IMR-90 (cell line): Measurements from ENCODE around the gene OR5P2. TPM values are rescaled to one million over a fixed set of nuclear protein-coding genes. Genes with fewer than 3 reads are reported as not detected.

ENCODE experiments used
- ATAC-seq: fragments of 200-7000 bp; cut with Tn5 transposase; 2 replicates; pipeline ENCODE4 v1.9.1; 2020; ENCODE audit warnings: low read depth, mild to moderate bottlenecking, moderate library complexity
- BruUV-seq: library from RNA; stranded (reverse); fragments of 400-500 nt; replicated peaks from 2 replicates; lab custom pipeline; 2021; lab: Mats Ljungman, UMichigan
- CTCF ChIA-PET: fragments of 300-600 bp; formaldehyde crosslinking; extraction: SDS; loops from one replicate; lab custom pipeline; 2021; ENCODE audit warnings: antibody characterized with exemption; lab: Yijun Ruan, JAX
- POLR2A ChIA-PET: fragments of 300-600 bp; sonication (Branson Sonifier 250); formaldehyde crosslinking; loops from one replicate; lab custom pipeline; 2022; ENCODE audit warnings: antibody characterized with exemption; ENCODE audit not compliant: unreplicated experiment; lab: Charles Lee
- DNase-seq: peaks from one replicate; pipeline ENCODE4 v3.0.0; 2013
- H2AFZ ChIP-seq: replicated peaks from 2 replicates; pipeline ENCODE3; 2013; ENCODE audit warnings: low read length, mild to moderate bottlenecking; ENCODE audit not compliant: poor library complexity
- H2AK5ac ChIP-seq: 2 replicates; pipeline ENCODE4 v1.6.1; 2013; ENCODE audit warnings: low read depth, low read length, inconsistent platforms
- H2AK9ac ChIP-seq: replicated peaks from 2 replicates; pipeline ENCODE3; 2013; ENCODE audit warnings: mild to moderate bottlenecking, low read depth, low read length, moderate library complexity; ENCODE audit not compliant: poor library complexity
- H2BK120ac ChIP-seq: 2 replicates; pipeline ENCODE4 v1.6.1; 2013; ENCODE audit warnings: low read depth, low read length, inconsistent platforms
- H2BK15ac ChIP-seq: 3 replicates; pipeline ENCODE4 v1.6.1; 2013; ENCODE audit warnings: low read depth, low read length, inconsistent platforms
- H2BK20ac ChIP-seq: 2 replicates; pipeline ENCODE4 v1.6.1; 2013; ENCODE audit warnings: low read depth, mild to moderate bottlenecking, inconsistent platforms, low read length, moderate library complexity
- H2BK5ac ChIP-seq: 2 replicates; pipeline ENCODE4 v1.6.1; 2013; ENCODE audit warnings: mild to moderate bottlenecking, low read depth, low read length, inconsistent platforms; ENCODE audit not compliant: poor library complexity, severe bottlenecking
- H3K14ac ChIP-seq: replicated peaks from 2 replicates; pipeline ENCODE4 v1.6.1; 2013; ENCODE audit warnings: low read depth, low read length, inconsistent platforms
- H3K18ac ChIP-seq: 2 replicates; pipeline ENCODE4 v1.6.1; 2013; ENCODE audit warnings: low read depth, low read length, control low read depth
- H3K23ac ChIP-seq: 2 replicates; pipeline ENCODE4 v1.6.1; 2013; ENCODE audit warnings: low read depth, low read length, inconsistent platforms
- H3K27ac ChIP-seq: 2 replicates; pipeline ENCODE4 v1.5.1; 2013; ENCODE audit warnings: mild to moderate bottlenecking, control low read depth, low read length; ENCODE audit not compliant: insufficient read depth
- H3K27me3 ChIP-seq: 2 replicates; pipeline ENCODE4 v1.6.1; 2013; ENCODE audit warnings: low read length; ENCODE audit not compliant: control insufficient read depth, insufficient read depth
- H3K36me3 ChIP-seq: 2 replicates; pipeline ENCODE4 v1.6.1; 2013; ENCODE audit warnings: low read length, mixed read lengths; ENCODE audit not compliant: control insufficient read depth, insufficient read depth
- H3K4ac ChIP-seq: 2 replicates; pipeline ENCODE4 v1.6.1; 2013; ENCODE audit warnings: low read depth, low read length, inconsistent platforms
- H3K4me1 ChIP-seq: 2 replicates; pipeline ENCODE4 v1.6.1; 2013; ENCODE audit warnings: low read length, mixed read lengths; ENCODE audit not compliant: control insufficient read depth, insufficient read depth
- H3K4me2 ChIP-seq: 2 replicates; pipeline ENCODE4 v1.6.1; 2013; ENCODE audit warnings: low read depth, mild to moderate bottlenecking, control low read depth, low read length, moderate library complexity
- H3K4me3 ChIP-seq: 2 replicates; pipeline ENCODE4 v1.5.1; 2013; ENCODE audit warnings: low read depth, mild to moderate bottlenecking, control low read depth, low read length, moderate library complexity; ENCODE audit not compliant: insufficient read depth
- H3K56ac ChIP-seq: 2 replicates; pipeline ENCODE4 v1.6.1; 2013; ENCODE audit warnings: low read length, inconsistent platforms; ENCODE audit not compliant: insufficient read depth; ENCODE audit errors: extremely low read depth
- H3K79me1 ChIP-seq, 2 experiments: 2 replicates each; pipeline ENCODE4 v1.6.1; 2013; ENCODE audit warnings: low read length in 2 of 2, inconsistent platforms in 1 of 2, low read depth in 1 of 2
- H3K9ac ChIP-seq: 2 replicates; pipeline ENCODE4 v1.6.1; 2013; ENCODE audit warnings: low read depth, low read length, control low read depth
- H3K9me1 ChIP-seq: 2 replicates; pipeline ENCODE4 v1.6.1; 2013; ENCODE audit warnings: low read length, inconsistent platforms; ENCODE audit not compliant: insufficient read depth
- H3K9me3 ChIP-seq: 2 replicates; pipeline ENCODE4 v1.6.1; 2013; ENCODE audit warnings: low read length; ENCODE audit not compliant: control insufficient read depth, insufficient read depth
- H4K20me1 ChIP-seq: 2 replicates; pipeline ENCODE4 v1.6.1; 2013; ENCODE audit warnings: low read length, inconsistent platforms; ENCODE audit not compliant: insufficient read depth
- H4K5ac ChIP-seq: 2 replicates; pipeline ENCODE4 v1.6.1; 2013; ENCODE audit warnings: mild to moderate bottlenecking, low read depth, low read length, control low read depth
- H4K8ac ChIP-seq, 2 experiments: 2 replicates each; pipeline ENCODE4 v1.6.1; 2013; ENCODE audit warnings: low read depth in 2 of 2, low read length in 2 of 2, control low read depth in 1 of 2, inconsistent platforms in 1 of 2
- H4K91ac ChIP-seq: 2 replicates; pipeline ENCODE4 v1.6.1; 2013; ENCODE audit warnings: low read depth, low read length, inconsistent platforms; ENCODE audit not compliant: insufficient read depth
- CEBPB ChIP-seq: IDR thresholded peaks from 2 replicates; pipeline ENCODE4 v1.6.1; 2012; ENCODE audit warnings: low read depth, low read length, improper control_type of control experiment
- CHD1 ChIP-seq: IDR thresholded peaks from 2 replicates; pipeline ENCODE4 v1.6.1; 2012; ENCODE audit warnings: low read depth, low read length, improper control_type of control experiment
- MAFK ChIP-seq: IDR thresholded peaks from 2 replicates; pipeline ENCODE4 v1.6.1; 2012; ENCODE audit warnings: low read depth, low read length, improper control_type of control experiment
- RAD21 ChIP-seq: IDR thresholded peaks from 2 replicates; pipeline ENCODE4 v1.6.1; 2012; ENCODE audit warnings: low read length, improper control_type of control experiment
- RCOR1 ChIP-seq: IDR thresholded peaks from 2 replicates; pipeline ENCODE4 v1.6.1; 2012; ENCODE audit warnings: mild to moderate bottlenecking, low read length, improper control_type of control experiment; ENCODE audit not compliant: insufficient replicate concordance
- RFX5 ChIP-seq: IDR thresholded peaks from 2 replicates; pipeline ENCODE4 v1.8.0; 2012; ENCODE audit warnings: low read depth, mild to moderate bottlenecking, low read length, moderate library complexity
- WGBS, 2 experiments: methylation state at CpG; one replicate each; pipeline versions ENCODE4 v1.1.5 to v1.1.7; 2013; ENCODE audit warnings: missing lambda C conversion rate in 2 of 2; ENCODE audit not compliant: insufficient read length in 1 of 2; ENCODE audit errors: extremely low coverage in 2 of 2; 5-methylcytosine and 5-hydroxymethylcytosine counted together
- dilution Hi-C: fragments of 300-500 bp; cut with HindIII; formaldehyde crosslinking; loops from one replicate; pipeline ENCODE4 v1.14.3; 2018; ENCODE audit warnings: low sequenced_read_pairs; ENCODE audit not compliant: unreplicated experiment
- in situ Hi-C: fragments of 300-500 bp; cut with MboI; formaldehyde crosslinking; loops from 3 replicates; pipeline ENCODE4 v1.14.3; 2019; ENCODE audit warnings: low sequenced_read_pairs, inconsistent platforms, mixed read lengths
- intact Hi-C: fragments of 100-400 bp; cut with micrococcal nuclease; formaldehyde crosslinking; loops from 2 replicates; pipeline ENCODE4 v1.10.0; 2022
- polyA plus RNA-seq, 3 experiments: library from polyadenylated mRNA; depleted of rRNA; stranded (reverse); fragments of >200 nt; gene quantifications; 2 replicates each; pipeline ENCODE4 v1.2.3, GENCODE V29; 2012; ENCODE audit warnings: low replicate concordance in 1 of 3
- total RNA-seq: library from RNA; depleted of rRNA; stranded (reverse); fragments of >200 nt; gene quantifications from 2 replicates; pipeline ENCODE4 v1.2.3, GENCODE V29; 2012
- TF ChIP-seq, protein P1 (sequence below): fragments of 150-350 bp; IDR thresholded peaks from 2 replicates; pipeline ENCODE4 v1.6.1; 2016; ENCODE audit warnings: low read depth, mild to moderate bottlenecking, low read length, moderate library complexity, borderline replicate concordance

OR5P2 gene
- total and polyA plus RNA-seq, 2 of the 4 experiments (the other 2 are of a cell fraction): not detected

DNA sequence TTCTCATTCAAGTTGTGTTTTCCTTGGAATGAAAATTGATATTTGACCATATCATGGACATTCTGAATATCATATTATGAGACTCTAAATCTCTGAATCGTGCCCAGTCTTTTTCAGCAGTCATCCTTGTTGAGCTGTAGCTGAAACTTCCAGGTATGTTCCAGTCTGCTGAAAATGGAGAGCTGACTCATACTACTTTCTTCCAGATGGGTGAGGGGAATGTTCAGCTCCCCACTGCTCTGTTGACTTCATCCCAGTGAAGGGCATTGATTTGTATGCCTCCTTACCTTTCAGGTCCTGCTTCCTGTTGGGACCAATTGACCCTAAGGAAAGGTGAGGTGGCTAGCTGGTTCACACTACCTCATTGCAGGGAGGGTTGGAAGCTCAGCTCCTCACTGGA, 3.5 kb downstream of the OR5P2 start:
- no TSS peak for BruUV-seq
- H4K91ac ChIP-seq: no peak overlapping the region
- H3K56ac ChIP-seq: no peak overlapping the region
- intact Hi-C loops (no loop called here), in situ Hi-C loops (no loop called here), dilution Hi-C loops (no loop called here)
- ChIA-PET CTCF (no interaction called here), POLR2A (no interaction called here)
- H2AK5ac ChIP-seq: no peak overlapping the region
- H2BK5ac ChIP-seq: no peak overlapping the region
- no peaks in the 10 kb centered on the region for H3K27me3 ChIP-seq
- H4K20me1 ChIP-seq: no peaks in the 10 kb centered on the region
- H3K4me1 ChIP-seq: no peaks in the 10 kb centered on the region
- no peaks in the 10 kb centered on the region for H3K9me1 ChIP-seq
- H2BK20ac ChIP-seq: no peak overlapping the region
- H3K27ac ChIP-seq: no peak overlapping the region
- no peak for DNase-seq
- H3K36me3 ChIP-seq: no peaks in the 10 kb centered on the region
- no peak overlapping the region for H3K18ac ChIP-seq
- H3K14ac ChIP-seq: no peak overlapping the region
- H2AK9ac ChIP-seq: no peak overlapping the region
- H4K5ac ChIP-seq: no peak overlapping the region
- H2BK15ac ChIP-seq: no peak overlapping the region
- no peak overlapping the region for H2AFZ ChIP-seq
- H4K8ac ChIP-seq: no peak overlapping the region
- H2BK120ac ChIP-seq: no peak overlapping the region
- no peak for ATAC-seq
- WGBS, 2 experiments: no CpG with 5 or more reads among the region's 1 CpG
- TF ChIP-seq RFX5 (no peak), CHD1 (no peak), CEBPB (no peak), MAFK (no peak), RCOR1 (no peak), RAD21 (no peak)
- TF ChIP-seq, protein P1, sequence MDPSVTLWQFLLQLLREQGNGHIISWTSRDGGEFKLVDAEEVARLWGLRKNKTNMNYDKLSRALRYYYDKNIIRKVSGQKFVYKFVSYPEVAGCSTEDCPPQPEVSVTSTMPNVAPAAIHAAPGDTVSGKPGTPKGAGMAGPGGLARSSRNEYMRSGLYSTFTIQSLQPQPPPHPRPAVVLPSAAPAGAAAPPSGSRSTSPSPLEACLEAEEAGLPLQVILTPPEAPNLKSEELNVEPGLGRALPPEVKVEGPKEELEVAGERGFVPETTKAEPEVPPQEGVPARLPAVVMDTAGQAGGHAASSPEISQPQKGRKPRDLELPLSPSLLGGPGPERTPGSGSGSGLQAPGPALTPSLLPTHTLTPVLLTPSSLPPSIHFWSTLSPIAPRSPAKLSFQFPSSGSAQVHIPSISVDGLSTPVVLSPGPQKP: no peak
- no peak overlapping the region for H3K4me2 ChIP-seq
- no peak overlapping the region for H3K9ac ChIP-seq
- H3K4ac ChIP-seq: no peak overlapping the region
- no peaks in the 10 kb centered on the region for H3K79me1 ChIP-seq
- H3K9me3 ChIP-seq: no peaks in the 10 kb centered on the region
- H3K4me3 ChIP-seq: no peak overlapping the region
- no peak overlapping the region for H3K23ac ChIP-seq
